ENCODE data around the gene PF4V1.

Gene PF4V1

DNA sequence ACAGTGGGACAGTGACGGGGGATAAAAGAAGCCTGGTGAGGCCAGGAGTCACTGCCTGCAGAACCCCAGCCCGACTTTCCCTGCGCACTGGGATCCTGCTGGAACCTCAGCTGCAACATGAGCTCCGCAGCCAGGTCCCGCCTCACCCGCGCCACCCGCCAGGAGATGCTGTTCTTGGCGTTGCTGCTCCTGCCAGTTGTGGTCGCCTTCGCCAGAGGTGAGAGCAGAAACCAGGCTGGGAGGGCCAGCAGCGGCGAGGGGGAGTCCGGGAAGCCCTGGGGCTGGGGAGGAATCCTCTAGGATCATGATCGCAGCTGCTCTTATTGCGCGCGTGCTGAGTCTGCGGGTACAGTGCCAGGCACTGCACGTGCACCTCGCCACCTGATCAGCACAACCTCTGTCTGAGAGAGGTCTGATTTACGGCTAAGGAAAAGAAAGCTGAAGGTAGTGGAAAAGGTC, at the start of gene PF4V1:
TSS of gene PF4V1 (plus strand) at position 51 of the 459 bp plus-strand sequence. CDS start at position 118, 67 bp downstream.
- Histone ChIP-seq H3K9me3 (ENCODE audit: control insufficient read depth, insufficient read depth, low read depth, low read length) (no peaks in the 10 kb centered on the region), H3K4me1 (ENCODE audit: control insufficient read depth, insufficient read depth, low read length) (no peaks in the 10 kb centered on the region), H3K4me3 (ENCODE audit: low read depth, low read length) (no peak within 1 kb of the TSS), H3K27ac (ENCODE audit: extremely low read depth, low read depth, low read length) (no peak within 1 kb of the TSS; the same call in 1 of the 2 replicates), H3K36me3 (ENCODE audit: control insufficient read depth in 2 of 2, insufficient read depth in 1 of 2, low read length in 2 of 2) (no peaks in the 10 kb centered on the region)
- CTCF ChIA-PET, result interaction anchor here (0.9 to 2.0 kb wide), 2 partner anchors 9 to 11 kb away, joined by 5 to 6 read pairs; no protein-coding TSS in a partner anchor
- POLR2A ChIA-PET, result no interaction called here
- no peak for TF ChIP-seq OVOL3 (tag by site-specific recombination; IDR thresholded peaks at IDR 0.05)
- TF ChIP-seq ZNF335 (tag by site-specific recombination; conservative IDR thresholded peaks at IDR 0.05), result peak; percentile 47
- TF ChIP-seq ZSCAN23 (tag by site-specific recombination; IDR thresholded peaks at IDR 0.05), result no peak
- no peak for TF ChIP-seq ZNF169 (tag by site-specific recombination; IDR thresholded peaks at IDR 0.05)
- TF ChIP-seq ZBTB17 (tag by site-specific recombination; IDR thresholded peaks at IDR 0.05), result peak; percentile 34; the same call in 1 of the 2 replicates
- TF ChIP-seq ZIC2 (tag by site-specific recombination; IDR thresholded peaks at IDR 0.05), result peak; percentile 87
- TF ChIP-seq CTCF (tag by site-specific recombination; IDR thresholded peaks at IDR 0.05), result peak; percentile 52; the same call in 1 of the 2 replicates
- TF ChIP-seq ZNF341 (tag by site-specific recombination; IDR thresholded peaks at IDR 0.05; ENCODE audit: low read depth), result 0 out of 2 replicates have a peak, but pooled peaks have one; percentile 24
- peak; percentile 41 for TF ChIP-seq ZBTB26 (tag by site-specific recombination; optimal IDR thresholded peaks at IDR 0.05)
- 0 out of 2 replicates have a peak, but pooled peaks have one; percentile 22 for TF ChIP-seq PATZ1 (tag by site-specific recombination; IDR thresholded peaks at IDR 0.05)
- TF ChIP-seq ZNF677 (tag by site-specific recombination; IDR thresholded peaks at IDR 0.05), result 0 out of 2 replicates have a peak, but pooled peaks have one; percentile 23
- TF ChIP-seq ZNF10 (tag by site-specific recombination; IDR thresholded peaks at IDR 0.05), result peak; percentile 60; the same call in 1 of the 2 replicates
- peak; percentile 70 for TF ChIP-seq WT1 (tag by site-specific recombination; IDR thresholded peaks at IDR 0.05)
- TF ChIP-seq HIC1 (tag by site-specific recombination; IDR thresholded peaks at IDR 0.05), result peak; percentile 29; the same call in 1 of the 2 replicates
- peak; percentile 66; the same call in 1 of the 2 replicates for TF ChIP-seq ZBTB48 (tag by site-specific recombination; IDR thresholded peaks at IDR 0.05)
- peak; percentile 27; the same call in 1 of the 2 replicates for TF ChIP-seq SP7 (tag by site-specific recombination; IDR thresholded peaks at IDR 0.05)
- no peak for TF ChIP-seq RBAK (tag by site-specific recombination; IDR thresholded peaks at IDR 0.05)
- TF ChIP-seq KLF10 (tag by site-specific recombination; IDR thresholded peaks at IDR 0.05), result no peak

- Histone ChIP-seq H3K27ac (ENCODE audit: extremely low read depth, low read depth, low read length) (no peak overlapping the region), H3K4me3 (ENCODE audit: low read depth, low read length) (no peak overlapping the region), H3K9me3 (ENCODE audit: control insufficient read depth, insufficient read depth, low read depth, low read length) (no peaks in the 10 kb centered on the region), H3K36me3 (ENCODE audit: control insufficient read depth in 2 of 2, insufficient read depth in 1 of 2, low read length in 2 of 2) (no peaks in the 10 kb centered on the region), H3K4me1 (ENCODE audit: control insufficient read depth, insufficient read depth, low read length) (no peaks in the 10 kb centered on the region)
- CTCF ChIA-PET, result no interaction called here
- POLR2A ChIA-PET, result no interaction called here
- TF ChIP-seq, protein P1, sequence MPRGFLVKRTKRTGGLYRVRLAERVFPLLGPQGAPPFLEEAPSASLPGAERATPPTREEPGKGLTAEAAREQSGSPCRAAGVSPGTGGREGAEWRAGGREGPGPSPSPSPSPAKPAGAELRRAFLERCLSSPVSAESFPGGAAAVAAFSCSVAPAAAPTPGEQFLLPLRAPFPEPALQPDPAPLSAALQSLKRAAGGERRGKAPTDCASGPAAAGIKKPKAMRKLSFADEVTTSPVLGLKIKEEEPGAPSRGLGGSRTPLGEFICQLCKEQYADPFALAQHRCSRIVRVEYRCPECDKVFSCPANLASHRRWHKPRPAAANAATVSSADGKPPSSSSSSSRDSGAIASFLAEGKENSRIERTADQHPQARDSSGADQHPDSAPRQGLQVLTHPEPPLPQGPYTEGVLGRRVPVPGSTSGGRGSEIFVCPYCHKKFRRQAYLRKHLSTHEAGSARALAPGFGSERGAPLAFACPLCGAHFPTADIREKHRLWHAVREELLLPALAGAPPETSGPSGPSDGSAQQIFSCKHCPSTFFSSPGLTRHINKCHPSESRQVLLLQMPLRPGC (tag by site-specific recombination; IDR thresholded peaks at IDR 0.05), result no peak
- TF ChIP-seq ZNF24 (tag by site-specific recombination; IDR thresholded peaks at IDR 0.05), result no peak
- no peak for TF ChIP-seq KLF16 (tag by site-specific recombination; IDR thresholded peaks at IDR 0.05)
- no peak for TF ChIP-seq ZNF561 (tag by site-specific recombination; IDR thresholded peaks at IDR 0.05; ENCODE audit: borderline replicate concordance)
- TF ChIP-seq, protein P2, sequence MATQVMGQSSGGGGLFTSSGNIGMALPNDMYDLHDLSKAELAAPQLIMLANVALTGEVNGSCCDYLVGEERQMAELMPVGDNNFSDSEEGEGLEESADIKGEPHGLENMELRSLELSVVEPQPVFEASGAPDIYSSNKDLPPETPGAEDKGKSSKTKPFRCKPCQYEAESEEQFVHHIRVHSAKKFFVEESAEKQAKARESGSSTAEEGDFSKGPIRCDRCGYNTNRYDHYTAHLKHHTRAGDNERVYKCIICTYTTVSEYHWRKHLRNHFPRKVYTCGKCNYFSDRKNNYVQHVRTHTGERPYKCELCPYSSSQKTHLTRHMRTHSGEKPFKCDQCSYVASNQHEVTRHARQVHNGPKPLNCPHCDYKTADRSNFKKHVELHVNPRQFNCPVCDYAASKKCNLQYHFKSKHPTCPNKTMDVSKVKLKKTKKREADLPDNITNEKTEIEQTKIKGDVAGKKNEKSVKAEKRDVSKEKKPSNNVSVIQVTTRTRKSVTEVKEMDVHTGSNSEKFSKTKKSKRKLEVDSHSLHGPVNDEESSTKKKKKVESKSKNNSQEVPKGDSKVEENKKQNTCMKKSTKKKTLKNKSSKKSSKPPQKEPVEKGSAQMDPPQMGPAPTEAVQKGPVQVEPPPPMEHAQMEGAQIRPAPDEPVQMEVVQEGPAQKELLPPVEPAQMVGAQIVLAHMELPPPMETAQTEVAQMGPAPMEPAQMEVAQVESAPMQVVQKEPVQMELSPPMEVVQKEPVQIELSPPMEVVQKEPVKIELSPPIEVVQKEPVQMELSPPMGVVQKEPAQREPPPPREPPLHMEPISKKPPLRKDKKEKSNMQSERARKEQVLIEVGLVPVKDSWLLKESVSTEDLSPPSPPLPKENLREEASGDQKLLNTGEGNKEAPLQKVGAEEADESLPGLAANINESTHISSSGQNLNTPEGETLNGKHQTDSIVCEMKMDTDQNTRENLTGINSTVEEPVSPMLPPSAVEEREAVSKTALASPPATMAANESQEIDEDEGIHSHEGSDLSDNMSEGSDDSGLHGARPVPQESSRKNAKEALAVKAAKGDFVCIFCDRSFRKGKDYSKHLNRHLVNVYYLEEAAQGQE (tag by site-specific recombination; IDR thresholded peaks at IDR 0.05), result no peak
Measured at GRCh38 chr4:73810191-73810590, 42.9 kb upstream of the PF4V1 start.
